ENCODE data around the gene PSEN2.

GRCh38 chr1:226863446-226863845, 7.0 kb upstream of the PSEN2 start:
- TF ChIP-seq CTCF (IDR thresholded peaks at IDR 0.05; ENCODE audit: poor library complexity) = no peak
- TF ChIP-seq EZH2phosphoT487 (IDR thresholded peaks at IDR 0.05; ENCODE audit: low read depth, severe bottlenecking, unreplicated experiment) = no peak
- TF ChIP-seq EZH2 (IDR thresholded peaks at IDR 0.05; ENCODE audit: borderline replicate concordance) = no peak

Data from hepatocyte (in vitro differentiated cells).